A549 (cell line): ENCODE results near the gene ZNF331. TPM values are rescaled to one million over a fixed set of nuclear protein-coding genes. Genes with fewer than 3 reads are reported as not detected.
A peak's percentile ranks its signal among the peaks of the same experiment; 100 is the strongest.

Experiments
- ATAC-seq, 2 experiments: fragments of 200-7000 bp in 1 of 2; fragments of >200 bp in 1 of 2; cut with Nextera tagmentation in 1 of 2; cut with Tn5 transposase in 1 of 2; 3 replicates each; pipeline versions ENCODE4 v1.8.0 to v1.9.1; 2018 to 2020; ENCODE audit warnings: mild to moderate bottlenecking in 1 of 2, moderate library complexity in 1 of 2
- CTCF ChIA-PET: fragments of 300-600 bp; sonication (Branson Sonifier 250); formaldehyde crosslinking; extraction: SDS; loops from one replicate; lab custom pipeline; 2021; ENCODE audit warnings: antibody characterized with exemption, inconsistent platforms; lab: Yijun Ruan, JAX
- POLR2A ChIA-PET: fragments of 350-600 bp; formaldehyde crosslinking; extraction: SDS; loops from one replicate; lab custom pipeline; 2021; ENCODE audit warnings: antibody characterized with exemption, inconsistent platforms; lab: Yijun Ruan, JAX
- DNase-seq, 2 experiments: peaks; one replicate each; pipeline versions ENCODE4 v3.0.0 to v3.0.0-alpha.2; 2011 to 2016; ENCODE audit warnings: low read depth in 1 of 2, low spot score in 1 of 2
- FAIRE-seq: peaks from 2 replicates; lab custom pipeline; 2011; peaks lifted over from hg19 to GRCh38; lab: Jason Lieb, UNC
- H3K27ac ChIP-seq, 2 experiments: fragments of >200 bp; sonication (Bioruptor Twin); formaldehyde crosslinking; 3 replicates each; pipeline ENCODE4 v1.5.1; 2016 to 2017
- H3K4me1 ChIP-seq: fragments of >200 bp; sonication (Bioruptor Twin); formaldehyde crosslinking; 3 replicates; pipeline ENCODE4 v1.6.1; 2016
- H3K4me2 ChIP-seq: fragments of >200 bp; sonication (Bioruptor Twin); formaldehyde crosslinking; 3 replicates; pipeline ENCODE4 v1.6.1; 2016
- H3K4me3 ChIP-seq: fragments of >200 bp; sonication (Bioruptor Twin); formaldehyde crosslinking; 3 replicates; pipeline ENCODE4 v1.5.1; 2016
- H3K9me3 ChIP-seq: fragments of >200 bp; sonication (Bioruptor Twin); formaldehyde crosslinking; 3 replicates; pipeline ENCODE4 v1.6.1; 2016
- CHD4 ChIP-seq: fragments of 200-600 bp; sonication (generic); IDR thresholded peaks from 2 replicates; pipeline ENCODE4 v1.6.1; 2016; ENCODE audit warnings: antibody characterized with exemption, mild to moderate bottlenecking, borderline replicate concordance
- EHF ChIP-seq: fragments of 250-450 bp; sonication (Bioruptor Pico); IDR thresholded peaks from 2 replicates; pipeline ENCODE4 v1.5.0; 2020; ENCODE audit warnings: mild to moderate bottlenecking
- EHMT2 ChIP-seq: fragments of 200-600 bp; sonication (generic); IDR thresholded peaks from 2 replicates; pipeline ENCODE4 v1.6.1; 2016; ENCODE audit warnings: antibody characterized with exemption, low read depth, mild to moderate bottlenecking, moderate library complexity
- ESRRA ChIP-seq: fragments of 150-350 bp; IDR thresholded peaks from 2 replicates; pipeline ENCODE4 v1.6.1; 2014; ENCODE audit warnings: mild to moderate bottlenecking, low read length, borderline replicate concordance
- GATA3 ChIP-seq: IDR thresholded peaks from 2 replicates; pipeline ENCODE4 v1.6.1; 2012; ENCODE audit warnings: borderline replicate concordance
- HEYL ChIP-seq: fragments of 250-450 bp; sonication (Bioruptor Pico); IDR thresholded peaks from 2 replicates; pipeline ENCODE4 v1.8.0; 2021; ENCODE audit warnings: mild to moderate bottlenecking, moderate library complexity
- HOXA7 ChIP-seq: fragments of 250-450 bp; sonication (Bioruptor Pico); IDR thresholded peaks from 2 replicates; pipeline ENCODE4 v1.5.0; 2020; ENCODE audit warnings: mild to moderate bottlenecking, moderate library complexity
- KDM1A ChIP-seq: fragments of 200-600 bp; sonication (generic); IDR thresholded peaks from 2 replicates; pipeline ENCODE4 v1.6.1; 2016; ENCODE audit warnings: low read depth, mild to moderate bottlenecking
- KDM5A ChIP-seq: fragments of 200-600 bp; sonication (generic); IDR thresholded peaks from 2 replicates; pipeline ENCODE4 v1.6.1; 2016; ENCODE audit warnings: antibody characterized with exemption, mild to moderate bottlenecking
- MAFK ChIP-seq: fragments of 450-650 bp; IDR thresholded peaks from 2 replicates; pipeline ENCODE4 v1.6.1; 2014; ENCODE audit not compliant: partially characterized antibody
- NFE2L2 ChIP-seq: fragments of 150-350 bp; conservative IDR thresholded peaks from 2 replicates; pipeline ENCODE4 v1.6.1; 2014; ENCODE audit warnings: low read length
- PHF8 ChIP-seq: fragments of 200-600 bp; sonication (generic); IDR thresholded peaks from 2 replicates; pipeline ENCODE4 v1.6.1; 2016; ENCODE audit warnings: low read depth, mild to moderate bottlenecking, antibody characterized with exemption, moderate library complexity, borderline replicate concordance
- POLR2A ChIP-seq: IDR thresholded peaks from 2 replicates; pipeline ENCODE4 v1.6.1; 2012; ENCODE audit warnings: mild to moderate bottlenecking, low read length
- POLR2AphosphoS2 ChIP-seq: conservative IDR thresholded peaks from 2 replicates; pipeline ENCODE4 v1.6.1; 2012; ENCODE audit warnings: low read length, improper control_type of control experiment, inconsistent platforms
- RAD21 ChIP-seq, 2 experiments: fragments of >200 bp in 1 of 2; sonication (Bioruptor Twin) in 1 of 2; formaldehyde crosslinking in 1 of 2; IDR thresholded peaks in 1 of 2; conservative IDR thresholded peaks in 1 of 2; 2 replicates in 1 of 2; 3 replicates in 1 of 2; pipeline ENCODE4 v1.6.1; 2012 to 2018; ENCODE audit warnings: inconsistent platforms in 1 of 2
- SMC3 ChIP-seq: fragments of >200 bp; sonication (Bioruptor Twin); formaldehyde crosslinking; IDR thresholded peaks from 3 replicates; pipeline ENCODE4 v1.6.1; 2018; ENCODE audit warnings: inconsistent platforms
- TFCP2L1 ChIP-seq: fragments of 250-450 bp; sonication (Bioruptor Pico); IDR thresholded peaks from 2 replicates; pipeline ENCODE4 v1.5.0; 2021; ENCODE audit warnings: mild to moderate bottlenecking
- ZFP36 ChIP-seq: fragments of 450-650 bp; IDR thresholded peaks from 2 replicates; pipeline ENCODE4 v1.6.1; 2014; ENCODE audit warnings: borderline replicate concordance; ENCODE audit not compliant: partially characterized antibody
- WGBS: methylation state at CpG from one replicate; pipeline ENCODE4 v1.1.6; 2017; ENCODE audit errors: missing lambda C conversion rate; 5-methylcytosine and 5-hydroxymethylcytosine counted together
- polyA plus RNA-seq, 4 experiments: library from polyadenylated mRNA; depleted of rRNA in 3 of 4; stranded (reverse); fragments of >200 nt; fragmentation: RNase III in 1 of 4; extraction: RNeasy Plus Mini Kit Qiagen cat#74134 plus additional on column Dnase treatment in 1 of 4; gene quantifications; 2 replicates in 3 of 4; 3 replicates in 1 of 4; pipeline ENCODE4 v1.2.3, GENCODE V29; 2011 to 2017
- TF ChIP-seq, protein P1 (sequence below): IDR thresholded peaks from 2 replicates; pipeline ENCODE4 v1.6.1; 2012
- TF ChIP-seq, protein P2 (sequence below): fragments of >200 bp; sonication (Bioruptor Twin); formaldehyde crosslinking; IDR thresholded peaks from 3 replicates; pipeline ENCODE4 v1.5.1; 2016
- TF ChIP-seq, protein P3 (sequence below): IDR thresholded peaks from 2 replicates; pipeline ENCODE4 v1.6.1; 2012
- TF ChIP-seq, protein P4 (sequence below): fragments of 250-450 bp; sonication (Bioruptor Pico); IDR thresholded peaks from 2 replicates; pipeline ENCODE4 v1.5.0; 2020; ENCODE audit warnings: low read depth, mild to moderate bottlenecking, moderate library complexity
- TF ChIP-seq, protein P5 (sequence below): fragments of 450-650 bp; IDR thresholded peaks from 2 replicates; pipeline ENCODE4 v1.6.1; 2014; ENCODE audit warnings: antibody characterized with exemption

ZNF331 gene
- polyA plus RNA-seq, 2 of the 4 experiments (the other 2 are of a cell fraction) = 14.5 to 18.1 TPM

DNA sequence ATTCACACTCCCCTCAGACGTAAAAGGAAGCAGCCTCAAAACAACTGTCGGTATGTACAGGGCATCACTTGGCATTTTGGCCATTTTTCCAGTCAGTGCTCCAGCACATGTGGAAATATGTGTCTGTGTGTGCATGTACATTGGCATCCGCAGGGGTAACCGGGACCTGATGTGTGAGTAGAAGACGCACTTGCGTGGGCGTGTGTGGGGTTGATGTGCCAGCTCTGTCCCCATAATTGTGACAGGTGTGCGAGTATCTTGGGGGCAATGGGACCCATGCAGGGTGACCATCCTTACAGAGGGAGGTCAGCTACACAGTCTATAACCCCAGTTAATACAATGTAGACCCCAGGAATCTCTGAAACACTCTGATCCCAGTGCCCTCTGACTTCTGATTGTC lies 7.3 kb upstream of the ZNF331 start:
- Histone ChIP-seq H3K9me3 (peaks cover 58% of the 10 kb centered on the region), H3K4me1 (no peaks in the 10 kb centered on the region), H3K4me2 (no peak overlapping the region), H3K27ac (no peak overlapping the region), H3K4me3 (no peak overlapping the region)
- TF ChIP-seq RAD21 (conservative IDR thresholded peaks at IDR 0.05 in 1 of 2, IDR thresholded peaks at IDR 0.05 in 1 of 2) (no peak), EHF (no peak), ESRRA (no peak), POLR2A (no peak), CHD4 (no peak), KDM1A (no peak), NFE2L2 (no peak), HEYL (CRISPR knock-in tag) (no peak), KDM5A (no peak), MAFK (no peak), POLR2AphosphoS2 (no peak), EHMT2 (no peak), GATA3 (no peak), PHF8 (no peak), SMC3 (no peak), HOXA7 (no peak)
- TF ChIP-seq, protein P1, sequence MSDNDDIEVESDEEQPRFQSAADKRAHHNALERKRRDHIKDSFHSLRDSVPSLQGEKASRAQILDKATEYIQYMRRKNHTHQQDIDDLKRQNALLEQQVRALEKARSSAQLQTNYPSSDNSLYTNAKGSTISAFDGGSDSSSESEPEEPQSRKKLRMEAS = no peak
- TF ChIP-seq, protein P2, sequence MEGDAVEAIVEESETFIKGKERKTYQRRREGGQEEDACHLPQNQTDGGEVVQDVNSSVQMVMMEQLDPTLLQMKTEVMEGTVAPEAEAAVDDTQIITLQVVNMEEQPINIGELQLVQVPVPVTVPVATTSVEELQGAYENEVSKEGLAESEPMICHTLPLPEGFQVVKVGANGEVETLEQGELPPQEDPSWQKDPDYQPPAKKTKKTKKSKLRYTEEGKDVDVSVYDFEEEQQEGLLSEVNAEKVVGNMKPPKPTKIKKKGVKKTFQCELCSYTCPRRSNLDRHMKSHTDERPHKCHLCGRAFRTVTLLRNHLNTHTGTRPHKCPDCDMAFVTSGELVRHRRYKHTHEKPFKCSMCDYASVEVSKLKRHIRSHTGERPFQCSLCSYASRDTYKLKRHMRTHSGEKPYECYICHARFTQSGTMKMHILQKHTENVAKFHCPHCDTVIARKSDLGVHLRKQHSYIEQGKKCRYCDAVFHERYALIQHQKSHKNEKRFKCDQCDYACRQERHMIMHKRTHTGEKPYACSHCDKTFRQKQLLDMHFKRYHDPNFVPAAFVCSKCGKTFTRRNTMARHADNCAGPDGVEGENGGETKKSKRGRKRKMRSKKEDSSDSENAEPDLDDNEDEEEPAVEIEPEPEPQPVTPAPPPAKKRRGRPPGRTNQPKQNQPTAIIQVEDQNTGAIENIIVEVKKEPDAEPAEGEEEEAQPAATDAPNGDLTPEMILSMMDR = no peak
- TF ChIP-seq, protein P3, sequence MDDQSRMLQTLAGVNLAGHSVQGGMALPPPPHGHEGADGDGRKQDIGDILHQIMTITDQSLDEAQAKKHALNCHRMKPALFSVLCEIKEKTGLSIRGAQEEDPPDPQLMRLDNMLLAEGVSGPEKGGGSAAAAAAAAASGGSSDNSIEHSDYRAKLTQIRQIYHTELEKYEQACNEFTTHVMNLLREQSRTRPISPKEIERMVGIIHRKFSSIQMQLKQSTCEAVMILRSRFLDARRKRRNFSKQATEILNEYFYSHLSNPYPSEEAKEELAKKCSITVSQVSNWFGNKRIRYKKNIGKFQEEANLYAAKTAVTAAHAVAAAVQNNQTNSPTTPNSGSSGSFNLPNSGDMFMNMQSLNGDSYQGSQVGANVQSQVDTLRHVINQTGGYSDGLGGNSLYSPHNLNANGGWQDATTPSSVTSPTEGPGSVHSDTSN = no peak
- TF ChIP-seq, protein P4, sequence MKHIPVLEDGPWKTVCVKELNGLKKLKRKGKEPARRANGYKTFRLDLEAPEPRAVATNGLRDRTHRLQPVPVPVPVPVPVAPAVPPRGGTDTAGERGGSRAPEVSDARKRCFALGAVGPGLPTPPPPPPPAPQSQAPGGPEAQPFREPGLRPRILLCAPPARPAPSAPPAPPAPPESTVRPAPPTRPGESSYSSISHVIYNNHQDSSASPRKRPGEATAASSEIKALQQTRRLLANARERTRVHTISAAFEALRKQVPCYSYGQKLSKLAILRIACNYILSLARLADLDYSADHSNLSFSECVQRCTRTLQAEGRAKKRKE (CRISPR knock-in tag) = no peak
- ChIA-PET CTCF (no interaction called here), POLR2A (no interaction called here)
- DNase-seq (no peak), FAIRE-seq (no peak), ATAC-seq (no peak)
- 96% methylated on average over 8 of the region's 8 CpGs for WGBS

DNA sequence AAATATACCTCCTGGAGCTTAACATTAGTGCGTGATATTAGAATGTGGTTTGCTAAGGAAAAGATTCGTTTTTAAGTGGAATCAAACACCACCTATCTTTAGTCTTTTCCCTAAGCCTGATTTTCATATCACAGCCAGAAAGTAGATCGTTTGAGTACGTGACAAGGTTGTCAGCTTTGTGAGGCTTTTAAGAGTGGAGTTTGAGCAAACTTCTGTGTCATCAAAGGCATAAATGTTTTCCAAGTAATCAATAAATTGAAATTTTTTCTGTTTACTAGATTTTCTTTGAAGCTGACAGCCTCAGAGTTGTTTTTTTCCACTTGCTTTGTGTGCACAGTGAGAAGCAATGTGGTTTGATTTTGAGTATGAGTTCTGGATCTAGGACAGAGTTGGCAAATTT lies 6.5 kb upstream of the ZNF331 start:
- FAIRE-seq (peak; percentile 13), DNase-seq (no peak), ATAC-seq (no peak)
- 78% methylated on average over 4 of the region's 4 CpGs for WGBS
- H3K9me3 ChIP-seq = peaks cover 54% of the 10 kb centered on the region
- CTCF ChIA-PET = no interaction called here
- H3K27ac ChIP-seq = no peak overlapping the region
- POLR2A ChIA-PET = no interaction called here
- TF ChIP-seq ZFP36 = no peak
- no peak overlapping the region for H3K4me3 ChIP-seq
- no peaks in the 10 kb centered on the region for H3K4me1 ChIP-seq
- no peak overlapping the region for H3K4me2 ChIP-seq

DNA sequence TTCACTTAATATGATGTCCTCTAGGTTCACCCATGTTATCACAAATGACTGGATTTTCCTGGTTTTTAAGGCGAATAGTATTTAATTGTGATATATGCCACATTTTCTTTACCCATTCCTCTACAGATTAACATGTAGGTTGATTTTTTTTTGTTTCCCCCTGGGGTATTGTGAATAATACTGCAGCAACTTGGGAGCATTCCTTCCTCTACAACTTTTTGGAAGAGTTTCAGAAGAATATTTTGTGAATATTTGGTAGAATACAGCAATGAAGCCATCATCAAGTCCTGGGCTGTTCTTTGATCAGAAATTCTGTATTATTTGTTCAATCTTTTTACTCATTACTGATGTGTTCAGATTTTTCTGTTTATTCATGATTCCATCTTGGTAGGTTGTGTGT lies 5.6 kb upstream of the ZNF331 start:
- no peaks in the 10 kb centered on the region for H3K4me1 ChIP-seq
- H3K4me3 ChIP-seq = no peak overlapping the region
- no peak for ATAC-seq
- POLR2A ChIA-PET = no interaction called here
- no peak overlapping the region for H3K4me2 ChIP-seq
- 90% methylated on average over 1 of the region's 1 CpG for WGBS
- CTCF ChIA-PET = no interaction called here
- DNase-seq = no peak
- FAIRE-seq = no peak
- peaks cover 55% of the 10 kb centered on the region for H3K9me3 ChIP-seq
- H3K27ac ChIP-seq = no peak overlapping the region
- TF ChIP-seq EHF (no peak), TFCP2L1 (CRISPR knock-in tag) (no peak), PHF8 (no peak), HOXA7 (no peak)
- TF ChIP-seq, protein P5, sequence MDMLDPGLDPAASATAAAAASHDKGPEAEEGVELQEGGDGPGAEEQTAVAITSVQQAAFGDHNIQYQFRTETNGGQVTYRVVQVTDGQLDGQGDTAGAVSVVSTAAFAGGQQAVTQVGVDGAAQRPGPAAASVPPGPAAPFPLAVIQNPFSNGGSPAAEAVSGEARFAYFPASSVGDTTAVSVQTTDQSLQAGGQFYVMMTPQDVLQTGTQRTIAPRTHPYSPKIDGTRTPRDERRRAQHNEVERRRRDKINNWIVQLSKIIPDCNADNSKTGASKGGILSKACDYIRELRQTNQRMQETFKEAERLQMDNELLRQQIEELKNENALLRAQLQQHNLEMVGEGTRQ = no peak
- TF ChIP-seq, all 56 proteins: peak for 0
